Astrocyte of the cerebellum (primary cell): Measurements from ENCODE around the gene EDIL3.

ENCODE experiments used
- DNase-seq: peaks from one replicate; pipeline ENCODE4 v3.0.0-alpha.2; 2011; ENCODE audit warnings: low read depth
- H3K4me3 ChIP-seq: 2 replicates; pipeline ENCODE4 v1.5.1; 2011; ENCODE audit warnings: mild to moderate bottlenecking, low read depth, low read length, moderate library complexity
- CTCF ChIP-seq: IDR thresholded peaks from 2 replicates; pipeline ENCODE4 v1.5.1; 2012; ENCODE audit warnings: low read length, low read depth, moderate library complexity, mild to moderate bottlenecking; ENCODE audit errors: missing control alignments
- in situ Hi-C: cut with HindIII; loops from 2 replicates; pipeline ENCODE4 v1.10.0; 2017; ENCODE audit warnings: low sequenced_read_pairs

The EDIL3 gene

GRCh38 chr5:84119252-84119651 is 265.4 kb downstream of the EDIL3 start:
- in situ Hi-C loops: no loop called here
- no peak for TF ChIP-seq CTCF
- no peak for DNase-seq
- H3K4me3 ChIP-seq: no peak overlapping the region

GRCh38 chr5:84118551-84118950 is 266.1 kb downstream of the EDIL3 start:
- no peak for TF ChIP-seq CTCF
- no peak for DNase-seq
- no peak overlapping the region for H3K4me3 ChIP-seq
- in situ Hi-C loops: no loop called here

GRCh38 chr5:84115727-84116126 is 269.0 kb downstream of the EDIL3 start:
- TF ChIP-seq CTCF: no peak
- in situ Hi-C loops: no loop called here
- no peak for DNase-seq
- H3K4me3 ChIP-seq: no peak overlapping the region

DNA sequence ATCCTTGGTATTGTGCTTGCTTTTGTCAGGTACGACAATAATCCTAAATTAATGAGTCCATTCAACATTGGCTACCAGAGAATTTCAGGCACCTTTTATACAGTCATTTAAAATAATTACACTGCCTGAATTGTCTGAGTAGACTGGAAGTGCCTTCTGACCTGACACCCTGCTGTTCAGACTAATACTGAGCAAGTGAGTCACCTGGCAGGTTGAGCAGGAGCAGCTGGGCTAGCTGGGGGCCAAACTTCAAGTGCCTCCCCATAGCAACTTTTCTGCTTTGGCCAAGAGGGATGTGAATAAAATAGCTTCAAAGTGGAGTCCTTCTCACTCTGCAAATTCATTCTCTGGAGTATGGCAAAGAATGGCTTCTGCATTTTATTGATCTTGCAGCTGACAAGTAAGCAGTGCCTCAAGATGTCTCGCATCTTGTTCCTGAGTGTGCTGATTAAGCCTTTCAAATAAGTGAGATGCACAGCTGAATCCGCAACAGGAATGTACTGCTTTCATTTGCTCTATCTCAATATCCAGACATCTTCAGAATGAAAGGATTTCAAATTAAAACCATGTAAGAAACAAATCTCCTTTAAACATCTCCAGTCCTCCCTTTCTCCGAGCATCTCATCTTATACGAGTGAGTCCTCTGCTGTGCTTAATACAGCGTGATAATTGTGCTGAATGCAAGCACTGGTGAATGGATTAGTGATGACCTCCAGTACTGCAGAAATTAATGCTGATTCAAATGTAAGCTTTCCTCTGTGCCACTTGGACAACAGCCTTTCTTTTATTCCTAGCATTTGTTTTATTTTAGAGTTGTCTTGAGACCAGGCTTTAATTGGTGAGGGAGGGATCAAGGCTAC is 271.2 kb downstream of the EDIL3 start:
- H3K4me3 ChIP-seq: no peak overlapping the region
- in situ Hi-C loops: no loop called here

GRCh38 chr5:84092738-84093137 is 291.9 kb downstream of the EDIL3 start:
- no peak for DNase-seq
- TF ChIP-seq CTCF: no peak
- no peak overlapping the region for H3K4me3 ChIP-seq
- in situ Hi-C loops: no loop called here

More for the DNA sequence above, 271.2 kb downstream of the EDIL3 start:
- no peak for TF ChIP-seq CTCF
- peak; percentile 57 for DNase-seq

- TF ChIP-seq CTCF: no peak
- in situ Hi-C loops: no loop called here
- H3K4me3 ChIP-seq: no peak overlapping the region
- DNase-seq: no peak
These were observed 293.4 kb downstream of the EDIL3 start for GRCh38 chr5:84091127-84091799.
